Suppressor macrophage (primary cell): ENCODE data around the gene SND1.

ENCODE experiments used
- DNase-seq, 4 experiments: peaks; one replicate each; pipeline ENCODE4 v3.0.0-alpha.2; 2020 to 2022

Gene SND1

DNA sequence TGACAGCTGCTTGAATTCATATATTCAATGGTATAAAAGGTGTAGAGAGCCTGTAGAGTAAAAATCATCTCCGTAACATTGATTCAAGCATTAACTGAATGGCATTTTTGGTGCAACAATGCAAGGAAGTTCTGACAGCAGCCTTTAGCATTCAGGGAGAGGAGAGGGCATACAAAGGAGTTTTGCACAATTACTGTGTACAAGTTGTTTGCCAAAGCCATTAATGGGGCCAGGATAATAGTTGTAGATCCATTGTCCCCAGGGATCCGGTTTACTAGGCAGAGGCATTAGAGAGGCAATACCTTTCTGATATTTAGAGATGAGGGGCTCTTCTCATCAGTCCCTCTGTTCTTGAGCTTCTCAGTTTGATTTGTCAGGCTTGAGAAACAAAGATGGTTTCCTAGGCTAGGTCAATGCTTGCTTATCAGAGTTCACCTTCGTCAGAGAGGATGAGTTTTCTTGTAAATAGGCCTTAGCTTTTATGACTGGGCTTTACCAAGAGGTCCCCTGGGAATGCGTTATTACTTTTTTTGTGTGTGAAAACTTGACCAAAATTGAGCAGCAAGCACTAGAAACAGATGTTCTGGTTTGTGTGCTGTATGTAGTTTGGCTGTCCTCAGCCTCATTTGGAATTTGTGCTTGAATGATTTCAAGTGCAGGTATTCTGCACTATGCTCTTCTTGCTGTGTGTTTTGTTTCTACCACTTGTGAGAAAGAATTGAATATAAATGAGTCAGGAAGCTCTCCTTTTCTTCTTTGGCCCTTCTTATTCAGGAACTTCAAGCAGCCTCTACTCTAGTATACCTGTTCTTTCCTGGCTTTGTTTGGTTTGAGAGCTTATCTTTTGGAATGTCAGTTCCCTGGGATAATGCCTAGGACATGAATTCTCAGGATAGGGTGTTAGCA, 32.0 kb downstream of the SND1 start:
- no peak for DNase-seq

DNA sequence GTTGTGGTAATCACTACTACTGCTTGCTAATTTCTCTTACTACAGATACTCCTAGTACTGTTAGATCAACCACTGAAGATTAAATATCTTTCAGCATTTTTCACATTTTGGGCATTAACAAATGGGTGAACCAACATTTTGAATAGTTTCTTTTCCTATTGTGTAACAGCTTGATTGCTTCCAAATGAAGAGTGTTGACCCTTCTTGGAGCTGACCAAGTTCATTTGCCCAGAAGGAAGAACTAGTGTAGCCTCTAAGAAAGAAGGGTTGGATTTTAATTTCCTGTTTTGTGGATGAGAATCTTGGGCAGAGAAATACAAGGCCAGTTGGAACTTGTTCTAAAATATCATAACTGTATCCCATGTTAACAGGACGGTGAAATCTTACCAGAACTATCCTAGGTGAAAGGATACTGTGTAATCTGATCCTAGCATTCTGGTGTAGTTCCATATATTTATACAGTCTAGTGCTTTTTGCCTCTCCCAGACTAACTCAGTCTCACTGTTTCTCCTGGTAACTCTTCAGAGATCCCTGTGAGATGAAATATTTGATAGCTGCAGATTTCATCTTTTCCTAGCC, 37.3 kb downstream of the SND1 start:
- DNase-seq: no peak

DNA sequence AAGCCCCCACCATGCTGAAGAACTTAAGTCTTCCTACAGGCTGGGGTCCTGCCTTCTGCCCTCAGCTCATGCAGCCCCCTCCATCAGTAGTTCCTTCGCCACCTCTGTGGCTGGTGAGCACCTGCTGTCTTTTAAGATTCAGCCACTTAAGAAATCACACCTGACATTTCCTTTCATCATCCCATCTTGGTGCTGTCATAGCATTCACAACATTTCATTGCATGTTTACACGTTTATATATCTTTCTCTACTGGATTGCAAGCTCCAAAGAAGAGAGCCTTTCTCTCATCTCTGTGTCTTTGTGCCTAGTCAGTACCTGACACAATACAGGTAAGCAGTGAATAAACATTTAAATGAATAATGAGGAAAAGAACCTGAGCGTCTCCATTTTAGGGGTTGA, 38.3 kb downstream of the SND1 start:
- no peak for DNase-seq

DNA sequence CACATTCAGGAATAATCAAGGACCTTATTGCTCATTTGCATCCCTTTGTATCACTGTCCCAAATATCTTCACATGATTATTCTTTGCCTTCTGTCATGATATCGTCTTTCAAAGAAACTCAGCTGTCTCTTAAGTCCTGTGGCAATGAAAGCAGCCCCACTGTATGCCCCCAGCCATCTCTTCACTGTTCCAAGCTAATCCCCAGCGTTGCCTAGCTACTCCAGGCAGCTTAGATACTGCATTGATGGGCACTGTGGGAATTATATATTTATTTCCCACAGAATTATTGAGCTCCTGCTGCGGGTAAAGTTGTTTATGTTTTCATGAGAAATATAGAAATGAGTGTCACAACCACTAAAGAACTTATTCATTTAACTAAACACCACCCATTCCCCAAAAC, 38.8 kb downstream of the SND1 start:
- no peak for DNase-seq

DNA sequence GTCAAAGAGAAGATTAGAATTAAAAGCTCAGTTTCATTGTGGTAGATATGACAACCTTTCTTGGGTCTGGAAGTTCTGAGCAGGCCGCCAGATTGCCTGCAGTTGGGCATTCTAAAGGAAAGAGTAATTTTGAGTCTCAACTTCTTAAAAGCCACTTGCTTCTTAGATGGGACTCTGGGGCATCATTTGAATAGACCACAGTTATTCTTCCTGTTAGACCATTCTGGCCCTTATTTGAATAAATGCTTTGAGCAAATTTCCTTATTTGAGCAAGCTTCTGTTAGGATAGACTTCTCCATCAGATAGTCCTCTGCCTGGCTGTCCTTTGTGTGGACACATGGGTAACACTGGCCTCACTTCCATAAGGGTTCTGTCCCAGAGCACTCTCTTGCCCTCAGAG, 40.2 kb downstream of the SND1 start:
- DNase-seq: no peak

DNA sequence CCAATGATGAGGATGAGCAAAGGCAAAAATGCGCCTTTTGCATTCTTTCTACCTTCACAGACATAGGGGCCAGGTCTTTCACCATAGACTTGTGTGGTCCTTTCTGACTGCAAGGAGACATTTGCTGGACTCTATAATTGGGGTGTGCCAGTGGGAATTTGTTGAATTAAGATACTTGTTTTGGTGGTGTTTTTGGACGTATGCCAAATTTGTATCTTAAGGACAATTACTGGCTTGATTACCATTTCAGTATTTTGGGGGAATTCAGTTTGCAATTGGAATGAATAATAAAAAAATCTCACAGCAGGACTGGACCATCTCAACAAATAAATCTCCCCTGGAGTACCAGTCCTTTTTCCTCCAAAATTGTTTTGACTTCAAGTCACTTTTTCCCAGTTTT, 47.9 kb downstream of the SND1 start:
- no peak for DNase-seq

DNA sequence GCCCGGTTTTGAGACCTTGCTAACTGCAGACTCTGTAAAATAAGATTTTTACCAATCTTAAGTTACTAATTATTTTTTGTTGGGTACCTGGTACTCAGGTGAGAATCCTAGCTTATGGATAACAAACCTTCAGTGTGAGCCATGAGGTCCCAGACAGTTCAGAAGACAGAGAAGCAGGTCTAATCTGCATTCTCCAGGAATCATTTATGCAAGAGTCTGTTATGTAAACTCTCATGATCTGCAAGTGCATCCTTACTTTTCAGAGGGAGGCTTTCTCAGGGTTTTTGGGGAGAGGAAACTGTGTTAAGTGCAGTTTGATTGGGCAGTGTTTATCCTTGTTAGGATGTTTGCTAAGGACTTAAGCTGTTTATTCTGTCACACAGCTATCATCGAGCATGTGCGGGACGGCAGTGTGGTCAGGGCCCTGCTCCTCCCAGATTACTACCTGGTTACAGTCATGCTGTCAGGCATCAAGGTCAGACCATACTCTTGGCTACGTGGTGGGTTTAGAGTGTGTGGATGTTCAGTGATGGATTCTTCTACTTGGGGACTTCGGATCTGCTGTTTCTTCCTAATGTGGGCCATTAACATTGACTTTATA, 50.2 kb downstream of the SND1 start:
- DNase-seq: no peak

DNA sequence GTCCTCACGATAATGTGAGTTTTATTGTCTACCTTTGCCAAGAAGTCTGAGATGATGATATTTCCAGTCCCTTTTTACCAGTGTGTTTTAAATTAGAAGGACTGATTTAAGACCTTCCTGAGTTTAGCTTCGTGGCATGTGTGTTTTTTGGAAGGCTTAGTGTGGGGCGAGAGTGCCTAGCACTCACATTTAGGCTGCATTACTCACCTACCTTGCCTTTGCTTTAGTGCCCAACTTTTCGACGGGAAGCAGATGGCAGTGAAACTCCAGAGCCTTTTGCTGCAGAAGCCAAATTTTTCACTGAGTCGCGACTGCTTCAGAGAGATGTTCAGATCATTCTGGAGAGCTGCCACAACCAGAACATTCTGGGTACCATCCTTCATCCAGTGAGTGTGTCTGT, 50.9 kb downstream of the SND1 start:
- DNase-seq: no peak

DNA sequence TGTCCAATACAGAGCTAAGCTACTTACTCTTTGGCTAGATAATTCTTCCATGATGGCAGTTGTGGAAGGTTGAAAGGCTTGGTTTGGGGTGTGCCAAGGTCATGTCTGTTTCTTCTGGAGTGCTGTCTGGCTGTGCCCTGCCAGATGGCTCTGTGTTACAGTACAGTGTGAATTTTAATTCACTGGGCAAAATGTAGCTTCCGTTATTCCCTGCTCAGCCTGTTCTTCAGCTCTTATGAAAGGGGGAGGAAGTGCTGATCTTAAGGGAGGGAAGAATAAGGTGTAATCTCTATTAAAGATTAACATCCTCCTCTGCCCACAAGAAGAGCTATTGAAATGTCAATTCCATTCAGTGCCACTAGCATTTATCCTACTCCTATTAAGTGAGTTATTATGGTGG, 52.2 kb downstream of the SND1 start:
- DNase-seq: no peak

DNA sequence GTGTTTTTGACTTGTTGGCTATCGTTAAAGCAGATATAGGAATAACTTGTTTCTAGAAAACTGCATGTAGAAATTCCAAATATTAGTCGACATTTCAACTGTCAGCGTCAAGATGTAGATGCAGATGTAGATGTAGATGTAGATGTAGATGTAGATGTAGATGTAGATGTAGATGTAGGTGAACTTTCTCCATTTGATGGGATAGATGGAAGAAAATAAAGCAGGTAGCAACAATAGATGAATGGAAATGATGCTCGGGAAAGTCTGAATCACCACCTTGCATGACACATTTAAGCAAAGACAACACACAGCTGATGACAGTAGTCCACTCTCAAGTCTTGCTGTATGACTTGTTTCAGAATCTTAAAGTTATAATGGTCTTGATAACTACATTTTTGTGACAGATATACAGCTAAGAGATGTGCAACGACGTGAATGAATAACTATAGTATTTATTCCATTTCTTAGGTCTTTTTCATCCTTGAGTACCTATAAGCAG, 53.5 kb downstream of the SND1 start:
- no peak for DNase-seq

DNA sequence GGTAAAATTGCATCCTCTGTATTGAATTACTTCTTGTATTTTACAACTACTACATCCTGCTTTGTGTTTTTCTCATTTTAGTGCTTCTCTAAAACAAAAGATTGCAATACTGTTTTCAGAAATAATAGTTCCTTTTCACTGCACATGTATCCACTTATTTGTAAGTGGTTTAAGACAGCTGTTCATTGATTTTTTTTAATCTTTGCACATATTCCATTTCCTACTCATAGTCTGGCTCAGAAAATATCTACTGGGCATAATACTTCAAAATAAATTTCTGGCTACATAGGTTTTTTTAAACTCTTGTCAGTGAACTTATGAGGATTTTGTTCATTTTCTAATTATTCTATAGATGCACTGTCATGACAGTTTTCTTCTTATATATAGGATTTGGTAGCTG, 54.8 kb downstream of the SND1 start:
- no peak for DNase-seq

DNA sequence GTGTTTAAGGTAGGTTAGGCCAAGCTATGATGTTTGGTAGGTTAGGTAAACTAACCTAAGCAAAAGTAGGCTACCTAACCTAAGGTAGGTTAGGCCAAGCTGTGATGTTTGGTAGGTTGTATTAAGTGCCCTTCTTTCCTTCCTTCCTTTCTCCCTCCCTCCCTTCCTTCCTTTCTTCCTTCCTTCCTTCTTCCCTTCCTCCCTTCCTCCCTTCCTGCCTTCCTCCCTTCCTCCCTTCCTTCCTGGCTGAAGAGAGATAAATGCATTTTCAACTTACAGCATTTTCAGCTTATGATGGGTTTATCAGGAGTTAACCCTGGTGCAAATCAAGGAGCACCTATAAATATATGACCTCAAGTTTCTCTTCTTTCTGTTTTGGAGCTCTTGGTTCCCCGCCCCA, 56.2 kb downstream of the SND1 start:
- DNase-seq: no peak

DNA sequence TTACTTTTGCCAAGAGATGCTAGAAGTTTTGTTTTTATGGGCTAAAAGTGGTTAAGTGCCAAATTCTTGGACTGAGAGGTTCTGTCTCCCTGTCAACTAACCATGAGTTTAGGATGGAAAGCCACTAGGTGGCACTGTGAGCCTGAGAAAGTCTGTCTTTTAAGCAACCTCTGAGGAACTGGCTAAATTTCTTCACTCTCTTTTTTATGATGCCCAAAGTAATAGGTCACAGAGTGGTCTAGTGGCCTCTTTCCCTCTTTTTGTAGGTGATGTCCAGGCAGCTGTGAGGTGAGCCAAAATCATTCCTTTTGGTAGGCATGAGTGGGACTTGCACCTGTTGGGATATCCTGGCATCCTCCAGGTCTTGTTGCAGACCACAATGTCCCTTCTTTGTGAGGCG, 56.8 kb downstream of the SND1 start:
- DNase-seq: peak; percentile 88 to 91 (median 90)

DNA sequence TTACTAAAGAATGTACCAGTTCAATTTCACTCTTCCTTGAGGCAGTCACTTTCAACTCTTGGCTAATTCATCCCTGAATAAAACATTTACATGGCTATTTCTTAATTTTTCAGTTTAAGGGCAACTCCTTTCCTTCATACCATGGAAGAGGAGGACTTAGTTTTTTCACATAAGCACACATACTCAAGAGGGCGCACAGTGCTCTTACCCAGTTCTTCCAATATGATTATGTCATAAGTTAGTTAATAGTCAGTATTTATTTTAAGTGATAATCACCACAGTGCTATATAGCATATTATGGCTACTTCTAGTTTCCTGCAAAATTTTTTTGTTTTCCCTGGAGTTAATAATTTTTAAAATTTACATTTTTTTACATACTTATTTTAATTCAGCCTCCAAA, 58.6 kb downstream of the SND1 start:
- no peak for DNase-seq

DNA sequence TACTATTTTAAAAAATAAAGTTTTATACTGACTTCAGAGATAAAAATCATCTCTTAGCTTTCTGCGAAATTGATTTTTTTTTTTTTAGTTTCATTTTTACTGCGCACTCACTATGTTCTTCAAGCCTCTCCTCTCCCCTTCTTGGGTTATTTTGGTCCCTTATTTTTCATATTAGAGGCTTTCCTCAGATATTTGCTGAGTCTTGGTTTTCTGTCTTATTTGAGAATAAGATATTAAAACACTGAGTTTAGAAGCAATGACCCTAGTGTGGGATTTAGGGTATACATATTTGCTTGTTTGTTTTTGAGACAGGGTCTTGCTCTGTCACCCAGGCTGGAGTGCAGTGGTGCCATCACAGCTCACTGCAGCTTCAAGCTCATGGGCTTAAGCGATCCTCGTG, 59.9 kb downstream of the SND1 start:
- DNase-seq: no peak

DNA sequence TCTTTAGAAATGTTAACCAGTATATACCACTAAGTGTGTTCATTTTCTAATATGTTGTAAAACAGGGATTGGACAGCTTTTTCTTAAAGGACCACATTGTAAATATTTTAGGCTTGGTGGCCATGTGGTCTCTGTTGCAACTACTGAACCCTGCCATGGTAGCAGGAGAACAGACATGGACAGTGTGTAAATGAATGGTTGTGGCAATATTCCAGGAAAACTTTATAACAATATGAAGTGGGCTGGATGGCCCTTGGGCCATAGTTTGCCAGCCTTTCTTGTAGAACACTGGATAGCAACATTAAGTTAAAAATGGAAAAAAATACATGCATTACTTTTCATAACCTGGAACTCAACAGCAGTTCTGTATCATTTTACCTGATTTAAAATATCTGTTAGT, 61.0 kb downstream of the SND1 start:
- DNase-seq: no peak

DNA sequence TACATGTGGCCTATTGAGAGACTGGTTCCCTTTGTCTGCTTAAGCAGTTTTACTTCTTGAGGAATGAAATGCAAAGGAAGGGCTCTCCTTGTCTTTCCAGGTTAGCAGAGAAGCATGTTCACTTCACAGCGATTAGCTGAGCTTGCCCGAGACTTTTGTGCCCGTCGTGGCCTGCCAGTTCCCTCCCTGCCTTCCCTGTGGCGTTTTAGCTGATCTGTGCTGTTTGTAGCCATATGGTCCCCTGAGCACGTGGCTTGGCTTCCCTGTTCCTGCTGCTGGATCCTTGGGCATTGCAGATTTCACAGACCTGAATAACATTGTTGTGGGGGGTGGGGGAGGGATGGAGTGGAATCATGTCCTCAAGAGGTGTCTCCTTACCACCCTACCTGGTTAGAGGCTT, 61.8 kb downstream of the SND1 start:
- DNase-seq: no peak

DNA sequence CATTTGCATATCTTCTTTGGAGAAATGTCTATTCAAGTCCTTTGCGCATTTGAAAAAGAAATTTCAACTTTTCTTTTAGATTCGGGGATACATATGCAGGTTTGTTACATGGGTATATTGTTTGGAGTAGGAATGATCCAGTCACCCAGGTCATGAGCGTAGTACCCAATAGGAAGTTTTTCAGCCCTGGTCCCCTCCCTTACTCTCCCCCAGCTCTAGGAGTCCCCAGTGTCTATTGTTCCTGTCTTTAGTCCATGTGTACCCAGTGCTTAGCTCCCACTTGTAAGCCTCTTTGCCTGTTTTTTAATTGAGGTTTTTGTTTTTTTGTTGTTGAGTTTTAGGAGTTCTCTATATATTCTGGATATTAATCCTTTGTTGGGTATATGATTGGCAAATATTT, 63.3 kb downstream of the SND1 start:
- DNase-seq: no peak

DNA sequence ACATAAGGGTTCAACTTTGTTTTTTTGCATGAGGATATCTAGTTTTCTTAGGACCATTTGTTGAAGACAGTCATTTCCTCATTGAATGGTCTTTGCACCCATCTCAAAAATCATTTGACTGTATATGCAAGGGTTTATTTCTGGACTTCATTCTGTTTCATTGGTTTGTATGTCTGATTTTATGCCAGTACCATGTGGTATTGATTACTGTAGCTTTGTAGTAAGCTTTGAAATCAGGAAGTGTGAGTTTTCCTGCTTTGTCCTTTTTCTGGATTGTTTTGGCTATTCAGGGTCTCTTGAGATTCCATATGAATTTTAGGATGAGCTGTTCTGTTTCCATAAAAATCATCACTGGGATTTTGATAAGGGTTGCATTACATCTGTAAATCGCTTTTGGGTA, 63.9 kb downstream of the SND1 start:
- no peak for DNase-seq

DNA sequence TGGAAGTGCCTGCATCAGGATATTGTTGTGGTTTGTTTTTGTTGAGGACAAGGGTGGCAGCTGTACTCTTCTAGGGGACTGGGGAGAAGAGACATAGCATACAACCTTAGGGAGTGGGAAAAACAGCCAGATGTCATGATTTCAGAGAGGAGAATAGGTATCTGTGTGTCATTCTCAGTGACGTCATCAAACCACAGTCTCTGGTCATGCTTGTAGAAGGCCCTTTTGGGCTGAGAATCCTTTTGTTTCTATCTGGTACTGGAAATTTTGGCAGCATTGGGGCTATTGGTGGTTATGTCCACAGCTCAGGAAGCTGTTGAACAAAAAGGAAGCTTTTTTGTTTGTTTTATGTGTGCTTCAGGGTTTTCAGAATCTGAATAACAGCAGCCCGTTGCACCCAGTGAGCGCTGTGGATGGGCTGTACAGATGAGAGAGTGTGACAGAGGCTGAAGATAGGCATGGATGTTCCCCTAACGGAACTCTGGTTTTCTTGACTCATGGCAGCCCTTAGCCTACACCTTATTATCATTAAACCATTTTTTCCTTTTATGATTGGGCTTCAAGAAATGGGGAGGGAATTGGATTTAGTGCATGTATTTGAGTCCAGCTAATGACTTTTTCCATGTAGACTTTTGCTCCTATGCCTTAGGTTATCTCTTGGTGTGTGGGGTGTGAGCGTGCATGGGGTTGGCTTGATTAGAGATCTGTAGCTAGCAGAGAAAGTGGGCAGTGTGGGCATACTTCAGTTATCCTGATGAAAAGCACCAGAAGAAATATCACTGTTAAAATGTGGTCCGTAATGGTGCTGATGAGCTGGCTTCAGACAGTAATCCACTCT, 65.7 kb downstream of the SND1 start:
- DNase-seq: no peak

DNA sequence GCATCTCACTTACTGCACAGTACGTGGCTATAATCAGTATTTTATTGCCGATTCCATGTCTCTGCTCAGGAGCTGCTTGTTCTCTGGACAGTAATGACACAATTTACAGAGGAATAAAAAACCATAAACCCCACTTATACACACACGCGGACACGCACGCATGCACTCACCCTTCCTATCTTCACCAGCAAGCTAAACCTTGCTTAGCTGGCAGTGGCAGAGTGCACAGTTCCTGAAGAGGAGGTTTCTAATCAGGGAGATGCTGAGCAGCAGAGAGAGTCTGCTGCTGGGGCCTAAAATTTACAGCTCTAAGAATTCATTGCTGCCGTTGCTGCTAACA, 66.3 kb downstream of the SND1 start:
- DNase-seq: no peak

DNA sequence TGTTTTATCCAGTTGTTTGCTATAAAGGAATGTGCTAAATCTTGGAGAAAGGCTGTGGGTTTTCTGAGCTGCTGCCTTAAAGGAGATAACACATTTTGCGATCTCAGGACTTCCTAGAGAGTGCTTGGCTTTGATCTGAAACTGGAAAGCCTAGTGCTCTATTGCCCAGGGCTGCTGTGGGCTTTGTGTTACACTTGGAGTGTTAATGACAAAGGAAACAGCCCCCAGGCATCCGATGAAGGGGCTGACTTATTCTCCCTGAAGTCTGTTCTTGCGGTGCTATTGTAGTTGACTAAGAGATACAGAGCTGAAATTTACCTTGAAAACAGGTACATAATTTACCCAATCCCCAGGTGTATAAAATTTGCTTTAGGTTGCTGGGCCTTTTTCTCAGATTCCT, 74.5 kb downstream of the SND1 start:
- no peak for DNase-seq

DNA sequence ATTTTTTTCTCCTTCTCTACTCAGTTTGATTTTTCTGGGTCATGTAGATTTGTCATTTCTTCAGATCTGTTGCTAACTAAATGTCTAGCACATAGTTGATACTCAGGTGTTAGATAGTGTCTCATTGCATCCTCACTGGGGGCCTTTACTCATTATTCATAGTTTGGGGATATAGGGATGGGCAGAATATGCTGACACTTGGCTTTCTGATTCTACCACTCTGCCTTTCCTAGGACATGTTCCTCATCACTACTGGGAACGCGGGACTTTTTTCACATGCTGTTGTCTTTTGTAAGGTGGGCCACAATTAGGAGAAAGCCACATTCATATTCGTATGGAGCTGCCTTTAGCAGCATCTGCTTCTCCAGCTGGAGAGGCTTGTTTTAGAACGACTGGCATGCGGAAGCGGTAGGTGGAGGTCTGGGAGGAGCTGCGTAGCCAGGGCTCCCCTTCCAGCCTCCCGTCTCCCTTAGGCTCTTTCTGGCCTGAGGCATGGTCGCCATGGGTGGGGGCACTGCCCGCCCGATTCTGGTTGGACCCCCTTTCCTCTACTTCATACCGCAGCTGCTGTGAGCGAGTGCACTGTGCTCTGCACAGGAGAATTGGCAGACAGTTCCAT, 78.8 kb downstream of the SND1 start:
- DNase-seq: no peak
